ENCODE results near the gene PEX6. TPM values are rescaled to one million over a fixed set of nuclear protein-coding genes. Genes with fewer than 3 reads are reported as not detected.

PEX6 gene
- total RNA-seq, 1 donor from 2014 or later, result 19.6 TPM

- H3K36me3 ChIP-seq, result peaks cover 0 to 20% of the 10 kb centered on the region in 2 donors
- TF ChIP-seq CTCF (IDR thresholded peaks at IDR 0.05) (no peak), POLR2AphosphoS5 (IDR thresholded peaks at IDR 0.05; ENCODE audit: insufficient read depth in 1 of 2, low read depth in 1 of 2) (no peak), POLR2A (IDR thresholded peaks at IDR 0.05) (no peak)
- H3K27ac ChIP-seq, result no peak overlapping the region
- H3K9me3 ChIP-seq, result no peaks in the 10 kb centered on the region
- H3K27me3 ChIP-seq, result no peaks in the 10 kb centered on the region
- no peak overlapping the region for H3K4me3 ChIP-seq
- no peak for DNase-seq (ENCODE audit: extremely low spot score in 2 of 2)
- intact Hi-C loops (cut with DNase I), result no loop called here
- peaks cover 14% of the 10 kb centered on the region for H3K4me1 ChIP-seq
These were observed 7.1 kb downstream of the PEX6 start for GRCh38 chr6:42971746-42972327.

- Histone ChIP-seq H3K27ac (no peak overlapping the region), H3K36me3 (peaks cover 0 to 24% of the 10 kb centered on the region in 2 donors), H3K4me3 (no peak overlapping the region), H3K9me3 (no peaks in the 10 kb centered on the region), H3K27me3 (no peaks in the 10 kb centered on the region), H3K4me1 (peaks cover 6% of the 10 kb centered on the region)
- TF ChIP-seq CTCF (IDR thresholded peaks at IDR 0.05) (no peak), POLR2A (IDR thresholded peaks at IDR 0.05) (no peak)
- DNase-seq (ENCODE audit: extremely low spot score in 2 of 2), result no peak
- intact Hi-C loops (cut with DNase I), result no loop called here
These were observed 7.9 kb downstream of the PEX6 start for GRCh38 chr6:42970871-42971612.

GRCh38 chr6:42969934-42970333, 9.0 kb downstream of the PEX6 start:
- H3K27ac ChIP-seq, result no peak overlapping the region
- H3K4me1 ChIP-seq, result no peaks in the 10 kb centered on the region
- no peaks in the 10 kb centered on the region for H3K9me3 ChIP-seq
- no peak for DNase-seq (ENCODE audit: extremely low spot score in 2 of 2)
- no peak overlapping the region for H3K4me3 ChIP-seq
- intact Hi-C loops (cut with DNase I), result no loop called here
- TF ChIP-seq CTCF (IDR thresholded peaks at IDR 0.05) (no peak), POLR2AphosphoS5 (IDR thresholded peaks at IDR 0.05; ENCODE audit: insufficient read depth in 1 of 2, low read depth in 1 of 2) (no peak), POLR2A (IDR thresholded peaks at IDR 0.05) (no peak)
- H3K27me3 ChIP-seq, result no peaks in the 10 kb centered on the region
- H3K36me3 ChIP-seq, result peaks cover 0 to 25% of the 10 kb centered on the region in 2 donors

- no peaks in the 10 kb centered on the region for H3K27me3 ChIP-seq
- intact Hi-C loops (cut with DNase I), result no loop called here
- H3K4me1 ChIP-seq, result no peaks in the 10 kb centered on the region
- H3K36me3 ChIP-seq, result peaks cover 0 to 30% of the 10 kb centered on the region in 2 donors
- no peak overlapping the region for H3K27ac ChIP-seq
- no peak for DNase-seq (ENCODE audit: extremely low spot score in 2 of 2)
- no peak overlapping the region for H3K4me3 ChIP-seq
- H3K9me3 ChIP-seq, result no peaks in the 10 kb centered on the region
- TF ChIP-seq CTCF (IDR thresholded peaks at IDR 0.05), result no peak
- TF ChIP-seq POLR2AphosphoS5 (IDR thresholded peaks at IDR 0.05; ENCODE audit: insufficient read depth in 1 of 2, low read depth in 1 of 2), result no peak
- no peak for TF ChIP-seq POLR2A (IDR thresholded peaks at IDR 0.05)
These were observed 9.6 kb downstream of the PEX6 start for GRCh38 chr6:42969431-42969830.

GRCh38 chr6:42968783-42969182, 10.2 kb downstream of the PEX6 start:
- TF ChIP-seq POLR2AphosphoS5 (IDR thresholded peaks at IDR 0.05; ENCODE audit: insufficient read depth in 1 of 2, low read depth in 1 of 2), result no peak
- intact Hi-C loops (cut with DNase I), result no loop called here
- peaks cover 0 to 36% of the 10 kb centered on the region in 2 donors for H3K36me3 ChIP-seq

More at GRCh38 chr6:42968783-42969182, 10.2 kb downstream of the PEX6 start:
- no peak overlapping the region for H3K4me3 ChIP-seq
- H3K9me3 ChIP-seq, result no peaks in the 10 kb centered on the region
- DNase-seq (ENCODE audit: extremely low spot score in 2 of 2), result no peak
- no peaks in the 10 kb centered on the region for H3K4me1 ChIP-seq
- no peak overlapping the region for H3K27ac ChIP-seq
- H3K27me3 ChIP-seq, result no peaks in the 10 kb centered on the region
